Measurements from ENCODE around the gene ARID1B. TPM values are rescaled to one million over a fixed set of nuclear protein-coding genes. Genes with fewer than 3 reads are reported as not detected.

ARID1B gene
- total and polyA plus RNA-seq, 2 of the 13 experiments (the other 11 are each of a cell fraction or from before 2014, with no cell fraction given), result 20.1 to 32.6 TPM

DNA sequence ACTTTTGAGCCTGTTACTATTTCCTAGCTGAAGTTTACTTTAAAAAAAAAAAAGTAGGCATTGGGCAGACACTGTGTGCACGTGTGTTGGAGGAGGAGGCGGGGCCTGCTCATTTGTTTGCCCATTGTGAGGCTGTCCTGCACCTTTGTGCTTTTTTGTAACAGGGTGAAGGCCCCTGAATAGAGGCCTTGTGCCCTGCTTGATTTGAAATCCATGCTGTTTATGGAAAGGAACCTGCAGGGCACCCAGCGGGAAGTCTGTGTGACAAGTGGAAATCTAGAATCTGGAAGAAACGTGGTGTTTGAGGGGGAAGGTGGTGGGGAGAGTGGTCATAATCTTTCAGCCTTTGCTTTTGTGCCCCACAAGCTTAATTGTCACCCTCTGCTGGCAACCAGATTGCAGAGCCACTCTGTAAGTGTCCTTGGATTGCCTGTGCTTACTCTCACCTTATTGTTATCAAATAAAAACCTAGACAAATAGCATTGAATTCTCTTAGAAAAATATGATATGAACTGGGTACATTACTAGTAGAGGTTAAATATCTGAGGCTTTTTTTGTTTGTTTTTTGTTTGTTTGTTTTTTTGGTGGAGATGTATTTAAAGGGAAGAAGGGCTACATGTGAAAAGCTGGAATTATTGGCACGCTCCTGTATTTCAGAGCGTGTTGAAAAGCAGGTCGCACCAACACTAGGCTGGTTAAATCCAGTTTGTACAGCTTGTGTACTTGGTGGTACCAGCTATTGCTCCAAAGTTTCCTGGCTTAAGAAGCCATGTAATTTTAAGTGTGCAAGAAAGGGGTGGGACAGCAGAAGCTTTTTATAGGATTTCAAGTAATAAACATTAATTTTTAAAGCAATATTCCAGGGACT lies 156.3 kb downstream of the ARID1B start (continued):
- TF ChIP-seq ZBTB34 (CRISPR knock-in tag; IDR thresholded peaks at IDR 0.05) (no peak), MTF2 (CRISPR knock-in tag; IDR thresholded peaks at IDR 0.05; ENCODE audit: borderline replicate concordance) (no peak), FOXO4 (CRISPR knock-in tag; conservative IDR thresholded peaks at IDR 0.05) (no peak), CENPX (CRISPR knock-in tag; IDR thresholded peaks at IDR 0.05) (no peak), FOXO1 (CRISPR knock-in tag; IDR thresholded peaks at IDR 0.05) (peak; percentile 53; the same call in 1 of the 2 replicates), FIP1L1 (IDR thresholded peaks at IDR 0.05; ENCODE audit: borderline replicate concordance, insufficient read depth, low read depth, low read length) (no peak), ZNF850 (CRISPR knock-in tag; conservative IDR thresholded peaks at IDR 0.05) (no peak), RBFOX2 (IDR thresholded peaks at IDR 0.05; ENCODE audit: low read depth, low read length) (no peak), IKZF1 (IDR thresholded peaks at IDR 0.05) (no peak), NR0B2 (CRISPR knock-in tag; IDR thresholded peaks at IDR 0.05) (no peak), ZFP82 (CRISPR knock-in tag; IDR thresholded peaks at IDR 0.05; ENCODE audit: borderline replicate concordance) (no peak), CCDC6 (CRISPR knock-in tag; IDR thresholded peaks at IDR 0.05) (peak; percentile 90), SIX4 (CRISPR knock-in tag; IDR thresholded peaks at IDR 0.05) (no peak), SNAPC2 (CRISPR knock-in tag; IDR thresholded peaks at IDR 0.05) (no peak), ZNF460 (CRISPR knock-in tag; IDR thresholded peaks at IDR 0.05; ENCODE audit: borderline replicate concordance) (no peak), ZNF776 (CRISPR knock-in tag; IDR thresholded peaks at IDR 0.05) (no peak), ZNF3 (CRISPR knock-in tag; IDR thresholded peaks at IDR 0.05) (no peak), GMEB2 (CRISPR knock-in tag; IDR thresholded peaks at IDR 0.05; ENCODE audit: low read depth) (no peak), MEF2D (CRISPR knock-in tag; IDR thresholded peaks at IDR 0.05) (no peak)
- TF ChIP-seq, protein P1, sequence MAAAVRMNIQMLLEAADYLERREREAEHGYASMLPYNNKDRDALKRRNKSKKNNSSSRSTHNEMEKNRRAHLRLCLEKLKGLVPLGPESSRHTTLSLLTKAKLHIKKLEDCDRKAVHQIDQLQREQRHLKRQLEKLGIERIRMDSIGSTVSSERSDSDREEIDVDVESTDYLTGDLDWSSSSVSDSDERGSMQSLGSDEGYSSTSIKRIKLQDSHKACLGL (CRISPR knock-in tag; IDR thresholded peaks at IDR 0.05), result no peak
- TF ChIP-seq, protein P2, sequence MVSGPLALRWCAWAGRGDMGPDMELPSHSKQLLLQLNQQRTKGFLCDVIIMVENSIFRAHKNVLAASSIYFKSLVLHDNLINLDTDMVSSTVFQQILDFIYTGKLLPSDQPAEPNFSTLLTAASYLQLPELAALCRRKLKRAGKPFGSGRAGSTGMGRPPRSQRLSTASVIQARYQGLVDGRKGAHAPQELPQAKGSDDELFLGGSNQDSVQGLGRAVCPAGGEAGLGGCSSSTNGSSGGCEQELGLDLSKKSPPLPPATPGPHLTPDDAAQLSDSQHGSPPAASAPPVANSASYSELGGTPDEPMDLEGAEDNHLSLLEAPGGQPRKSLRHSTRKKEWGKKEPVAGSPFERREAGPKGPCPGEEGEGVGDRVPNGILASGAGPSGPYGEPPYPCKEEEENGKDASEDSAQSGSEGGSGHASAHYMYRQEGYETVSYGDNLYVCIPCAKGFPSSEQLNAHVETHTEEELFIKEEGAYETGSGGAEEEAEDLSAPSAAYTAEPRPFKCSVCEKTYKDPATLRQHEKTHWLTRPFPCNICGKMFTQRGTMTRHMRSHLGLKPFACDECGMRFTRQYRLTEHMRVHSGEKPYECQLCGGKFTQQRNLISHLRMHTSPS (CRISPR knock-in tag; IDR thresholded peaks at IDR 0.05; ENCODE audit: low read depth), result peak; percentile 66; the same call in 1 of the 2 replicates
